ENCODE measurements around the gene TSPAN5. TPM values are rescaled to one million over a fixed set of nuclear protein-coding genes. Genes with fewer than 3 reads are reported as not detected.

TSPAN5 gene
- total and polyA plus RNA-seq, 9 of the 15 experiments (the other 6 are each of a cell fraction or from before 2014, with no cell fraction given) = 0.58 to 6.6 (median 0.73) TPM

- Histone ChIP-seq H4K20me1 (replicated peaks; ENCODE audit: control insufficient read depth, insufficient read depth, low read length) (peaks cover 4% of the 10 kb centered on the region; the same call in 1 of the 2 replicates), H3K27me3 (ENCODE audit: control insufficient read depth in 2 of 2, insufficient read depth in 2 of 2, low read length in 2 of 2) (peaks cover 24 to 28% of the 10 kb centered on the region in 2 experiments), H3K9me3 (replicated peaks; ENCODE audit: control insufficient read depth, insufficient read depth, low read depth, low read length) (no peaks in the 10 kb centered on the region), H3K4me2 (ENCODE audit: insufficient read depth, low read length) (no peak overlapping the region), H3K9ac (ENCODE audit: insufficient read depth in 1 of 2, low read depth in 2 of 2, low read length in 2 of 2) (no peak overlapping the region), H3K36me3 (ENCODE audit: control insufficient read depth, insufficient read depth, low read length) (no peaks in the 10 kb centered on the region), H3K4me1 (replicated peaks in 1 of 2; ENCODE audit: control insufficient read depth in 2 of 2, insufficient read depth in 2 of 2, low read length in 2 of 2) (peaks cover 8 to 16% of the 10 kb centered on the region in 2 experiments), H2AFZ (ENCODE audit: low read depth, low read length) (no peak overlapping the region), H3K79me2 (ENCODE audit: control insufficient read depth, insufficient read depth, low read length) (no peaks in the 10 kb centered on the region), H3K4me3 (no peak overlapping the region), H3K9me1 (ENCODE audit: control insufficient read depth, insufficient read depth, low read length) (no peaks in the 10 kb centered on the region), H3K27ac (ENCODE audit: extremely low read depth, low read depth, low read length) (no peak overlapping the region)
- in situ Hi-C loops (cut with MboI) = no loop called here
- TF ChIP-seq ZNF696 (CRISPR knock-in tag; conservative IDR thresholded peaks at IDR 0.05) = no peak
- TF ChIP-seq FOSL1 (tag; conservative IDR thresholded peaks at IDR 0.05) = peak; percentile 28; the same call in 1 of the 2 replicates
- ATAC-seq (no peak), FAIRE-seq (no peak), DNase-seq (ENCODE audit: extremely low read depth in 1 of 4, low spot score in 3 of 4) (no peak)
- POLR2A ChIA-PET = interaction anchor here (0.7 kb wide), 1 partner anchor 674 kb away, joined by 3 read pairs; no protein-coding TSS in a partner anchor
- CTCF ChIA-PET (ENCODE audit: low intra/inter-chr PET ratio) = no interaction called here
- BruUV-seq (replicated peaks) = no TSS peak
- WGBS (ENCODE audit: insufficient coverage, low coverage, missing lambda C conversion rate) = 31% methylated on average over 3 of the region's 3 CpGs
- intact Hi-C loops (cut with micrococcal nuclease) = no loop called here
Measured at GRCh38 chr4:98661371-98662054, 3.1 kb upstream of the TSPAN5 start.

DNA sequence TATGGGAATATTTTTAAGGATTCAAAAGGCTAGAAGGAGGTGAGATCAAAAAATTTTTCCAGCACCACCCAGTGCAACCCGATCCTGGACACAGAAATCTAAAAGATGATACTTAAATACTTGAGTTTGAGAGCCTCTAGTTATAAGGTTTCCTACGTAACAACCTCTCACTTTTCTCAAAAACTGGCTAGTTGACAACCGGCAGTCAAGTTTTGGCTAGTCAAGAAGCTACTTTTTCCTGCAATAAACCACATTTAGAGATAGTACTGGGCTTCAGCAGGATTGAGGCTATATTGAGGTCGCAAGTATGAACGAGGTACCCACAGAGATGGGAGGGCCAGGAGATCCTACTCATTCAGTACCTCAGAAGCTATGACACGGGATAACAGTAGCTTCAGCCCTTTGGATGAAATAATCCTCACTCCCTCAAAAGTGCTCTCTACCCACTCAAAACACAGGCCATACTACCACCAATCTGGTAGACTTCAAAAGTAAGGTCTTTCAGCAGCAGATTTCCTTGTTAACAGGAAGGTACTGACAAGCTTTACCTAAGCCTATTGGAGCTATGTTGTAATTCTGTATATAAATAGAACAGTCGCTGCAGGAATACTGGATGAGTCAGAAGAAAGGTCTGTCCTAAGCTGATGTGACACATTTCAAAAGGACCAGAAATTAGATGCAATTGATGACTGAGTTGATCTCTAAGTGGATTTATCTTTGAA, 1.5 kb upstream of the TSPAN5 start:
- no peak overlapping the region for H3K27ac ChIP-seq (ENCODE audit: extremely low read depth, low read depth, low read length)
- H3K4me3 ChIP-seq = no peak overlapping the region
- no peaks in the 10 kb centered on the region for H3K79me2 ChIP-seq (ENCODE audit: control insufficient read depth, insufficient read depth, low read length)

More for the DNA sequence above, 1.5 kb upstream of the TSPAN5 start:
- no peaks in the 10 kb centered on the region for H3K36me3 ChIP-seq (ENCODE audit: control insufficient read depth, insufficient read depth, low read length)
- BruUV-seq (replicated peaks) = no TSS peak
- in situ Hi-C loops (cut with MboI) = no loop called here
- H3K27me3 ChIP-seq (ENCODE audit: control insufficient read depth in 2 of 2, insufficient read depth in 2 of 2, low read length in 2 of 2) = peaks cover 24 to 39% of the 10 kb centered on the region in 2 experiments
- no peak overlapping the region for H3K9ac ChIP-seq (ENCODE audit: insufficient read depth in 1 of 2, low read depth in 2 of 2, low read length in 2 of 2)
- ChIA-PET CTCF (ENCODE audit: low intra/inter-chr PET ratio) (no interaction called here), POLR2A (interaction anchor here (0.5 to 0.8 kb wide), 2 partner anchors 10 to 245 kb away, joined by 3 read pairs; no protein-coding TSS in a partner anchor)
- DNase-seq (ENCODE audit: extremely low read depth in 1 of 4, low spot score in 3 of 4) = no peak
- no peak for ATAC-seq
- H3K4me1 ChIP-seq (replicated peaks in 1 of 2; ENCODE audit: control insufficient read depth in 2 of 2, insufficient read depth in 2 of 2, low read length in 2 of 2) = peaks cover 8 to 16% of the 10 kb centered on the region in 2 experiments
- FAIRE-seq = no peak
- H3K9me1 ChIP-seq (ENCODE audit: control insufficient read depth, insufficient read depth, low read length) = no peaks in the 10 kb centered on the region
- 8% methylated on average over 7 of the region's 7 CpGs for WGBS (ENCODE audit: insufficient coverage, low coverage, missing lambda C conversion rate)
- intact Hi-C loops (cut with micrococcal nuclease) = no loop called here
- H3K9me3 ChIP-seq (replicated peaks; ENCODE audit: control insufficient read depth, insufficient read depth, low read depth, low read length) = no peaks in the 10 kb centered on the region
- TF ChIP-seq MEF2D (tag; conservative IDR thresholded peaks at IDR 0.05; ENCODE audit: low read depth) (0 out of 2 replicates have a peak, but pooled peaks have one; percentile 54), JUN (IDR thresholded peaks at IDR 0.05; ENCODE audit: borderline replicate concordance, low read depth, low read length) (no peak), JUN (CRISPR knock-in tag; IDR thresholded peaks at IDR 0.05; ENCODE audit: borderline replicate concordance) (no peak), CEBPG (CRISPR knock-in tag; IDR thresholded peaks at IDR 0.05) (no peak), CEBPG (tag; conservative IDR thresholded peaks at IDR 0.05 in 1 of 2, IDR thresholded peaks at IDR 0.05 in 1 of 2) (peak in 1 of 2 experiments; percentile 40; a peak in 1 of 4 replicates), FOSL1 (tag; conservative IDR thresholded peaks at IDR 0.05) (peak; percentile 66), MEF2A (IDR thresholded peaks at IDR 0.05; ENCODE audit: control insufficient read depth, low read depth, low read length) (peak; percentile 50; the same call in 1 of the 2 replicates)
- peaks cover 4% of the 10 kb centered on the region; the same call in 1 of the 2 replicates for H4K20me1 ChIP-seq (replicated peaks; ENCODE audit: control insufficient read depth, insufficient read depth, low read length)
- no peak overlapping the region for H3K4me2 ChIP-seq (ENCODE audit: insufficient read depth, low read length)
- H2AFZ ChIP-seq (ENCODE audit: low read depth, low read length) = no peak overlapping the region

Data from K562 (cell line).